GM13976 (cell line): ENCODE measurements around the gene SUGCT.

Source experiments
- DNase-seq: peaks from one replicate; pipeline ENCODE4 v3.0.0; 2012; ENCODE audit warnings: low spot score
- CTCF ChIP-seq: IDR thresholded peaks from 2 replicates; pipeline ENCODE4 v1.5.1; 2012; ENCODE audit warnings: borderline replicate concordance, mild to moderate bottlenecking; ENCODE audit not compliant: insufficient read depth; ENCODE audit errors: extremely low read depth, missing control alignments, control extremely low read depth
- in situ Hi-C: fragments of 300-500 bp; cut with MboI; formaldehyde crosslinking; loops from one replicate; pipeline ENCODE4 v1.12.0; 2022; ENCODE audit warnings: low sequenced_read_pairs, mixed read lengths, inconsistent platforms; ENCODE audit not compliant: unreplicated experiment

SUGCT gene

GRCh38 chr7:40763319-40764287 lies 628.8 kb downstream of the SUGCT start:
- DNase-seq = no peak
- no peak for TF ChIP-seq CTCF
- in situ Hi-C loops = no loop called here

- in situ Hi-C loops = no loop called here
- TF ChIP-seq CTCF = no peak
- no peak for DNase-seq
These were observed 630.8 kb downstream of the SUGCT start for GRCh38 chr7:40765639-40766038.

GRCh38 chr7:40772096-40772495 lies 637.3 kb downstream of the SUGCT start:
- DNase-seq = no peak
- no peak for TF ChIP-seq CTCF
- in situ Hi-C loops = no loop called here

GRCh38 chr7:40773656-40774055 lies 638.9 kb downstream of the SUGCT start:
- in situ Hi-C loops = no loop called here
- no peak for TF ChIP-seq CTCF
- DNase-seq = no peak

- no peak for TF ChIP-seq CTCF
- no peak for DNase-seq
- in situ Hi-C loops = no loop called here
These were observed 641.1 kb downstream of the SUGCT start for GRCh38 chr7:40775877-40776276.

- no peak for DNase-seq
- in situ Hi-C loops = no loop called here
- TF ChIP-seq CTCF = no peak
These were observed 643.0 kb downstream of the SUGCT start for GRCh38 chr7:40777730-40778312.
